HCEC 1CT (cell line): ENCODE data around the gene LYZL1.
"Not testable (repeated sequence)": the region's sequence is repeated elsewhere in the genome, so short reads cannot be mapped to it uniquely, and the experiment has no call there.

ENCODE experiments used
- DNase-seq: peaks from one replicate; pipeline ENCODE4 v3.0.0-alpha.2; 2017

The LYZL1 gene

GRCh38 chr10:29310463-29310862, 21.6 kb downstream of the LYZL1 start:
- DNase-seq: not testable (repeated sequence)

- no peak for DNase-seq
Measured at GRCh38 chr10:29313071-29313470, 24.2 kb downstream of the LYZL1 start.

- DNase-seq: no peak
Measured at GRCh38 chr10:29314726-29315125, 25.9 kb downstream of the LYZL1 start.

- no peak for DNase-seq
Measured at GRCh38 chr10:29315814-29316213, 26.9 kb downstream of the LYZL1 start.

- no peak for DNase-seq
Measured at GRCh38 chr10:29316308-29317026, 27.6 kb downstream of the LYZL1 start.

GRCh38 chr10:29317027-29317420, 28.2 kb downstream of the LYZL1 start:
- DNase-seq: peak; percentile 20

GRCh38 chr10:29317423-29318021, 28.7 kb downstream of the LYZL1 start:
- DNase-seq: no peak

- DNase-seq: not testable (repeated sequence)
Measured at GRCh38 chr10:29318141-29319071, 29.5 kb downstream of the LYZL1 start.

- no peak for DNase-seq
Measured at GRCh38 chr10:29319205-29319781, 30.4 kb downstream of the LYZL1 start.

- DNase-seq: not testable (repeated sequence)
Measured at GRCh38 chr10:29320680-29321121, 31.8 kb downstream of the LYZL1 start.

- DNase-seq: no peak
Measured at GRCh38 chr10:29321656-29322055, 32.8 kb downstream of the LYZL1 start.

- DNase-seq: no peak
Measured at GRCh38 chr10:29322918-29323317, 34.0 kb downstream of the LYZL1 start.

GRCh38 chr10:29323367-29323766, 34.5 kb downstream of the LYZL1 start:
- DNase-seq: no peak

GRCh38 chr10:29324220-29324841, 35.5 kb downstream of the LYZL1 start:
- DNase-seq: no peak

- no peak for DNase-seq
Measured at GRCh38 chr10:29326299-29326698, 37.4 kb downstream of the LYZL1 start.

- no peak for DNase-seq
Measured at GRCh38 chr10:29326886-29327745, 38.2 kb downstream of the LYZL1 start.

GRCh38 chr10:29327746-29328102, 38.9 kb downstream of the LYZL1 start:
- DNase-seq: no peak

GRCh38 chr10:29328983-29329382, 40.1 kb downstream of the LYZL1 start:
- no peak for DNase-seq

GRCh38 chr10:29329420-29329819, 40.5 kb downstream of the LYZL1 start:
- DNase-seq: no peak

GRCh38 chr10:29332061-29332760, 43.3 kb downstream of the LYZL1 start:
- no peak for DNase-seq

- DNase-seq: no peak
Measured at GRCh38 chr10:29332761-29333148, 43.9 kb downstream of the LYZL1 start.
